Measurements from ENCODE around the gene TMC5.
A peak's percentile ranks its signal among the peaks of the same experiment; 100 is the strongest.
"Not testable (repeated sequence)": the region's sequence is repeated elsewhere in the genome, so short reads cannot be mapped to it uniquely, and the experiment has no call there.

Gene TMC5

GRCh38 chr16:19417640-19418039 lies at the start of gene TMC5:
TSS of gene TMC5 (plus strand) at chr16:19417883. CDS start at chr16:19440039, 22,156 bp downstream.
- Histone ChIP-seq H3K27me3 (ENCODE audit: control insufficient read depth, insufficient read depth, low read length) (no peaks in the 10 kb centered on the region), H3K36me3 (ENCODE audit: control insufficient read depth, insufficient read depth, low read length) (no peaks in the 10 kb centered on the region), H3K27ac (ENCODE audit: low read length) (no peak within 1 kb of the TSS), H3K4me1 (ENCODE audit: control insufficient read depth, insufficient read depth, low read length) (no peaks in the 10 kb centered on the region), H3K4me3 (ENCODE audit: low read length) (no peak within 1 kb of the TSS), H3K9me3 (ENCODE audit: control insufficient read depth, insufficient read depth, low read length) (no peaks in the 10 kb centered on the region)
- no peak for DNase-seq (ENCODE audit: low read depth, low spot score)
- WGBS (ENCODE audit: insufficient coverage, insufficient read length) = no CpG with 5 or more reads among the region's 12 CpGs

GRCh38 chr16:19372541-19372940 lies 45.1 kb upstream of the TMC5 start:
- H3K27ac ChIP-seq (ENCODE audit: low read length); H3K27me3 ChIP-seq (ENCODE audit: control insufficient read depth, insufficient read depth, low read length): not testable (repeated sequence)

GRCh38 chr16:19374402-19374801 lies 43.3 kb upstream of the TMC5 start:
- no peak overlapping the region for H3K4me3 ChIP-seq (ENCODE audit: low read length)
- no peak overlapping the region for H3K27ac ChIP-seq (ENCODE audit: low read length)
- H3K27me3 ChIP-seq (ENCODE audit: control insufficient read depth, insufficient read depth, low read length) = no peaks in the 10 kb centered on the region
- DNase-seq (ENCODE audit: low read depth, low spot score) = no peak
- WGBS (ENCODE audit: insufficient coverage, insufficient read length) = no CpG with 5 or more reads among the region's 3 CpGs
- no peaks in the 10 kb centered on the region for H3K36me3 ChIP-seq (ENCODE audit: control insufficient read depth, insufficient read depth, low read length)
- no peaks in the 10 kb centered on the region for H3K9me3 ChIP-seq (ENCODE audit: control insufficient read depth, insufficient read depth, low read length)
- no peaks in the 10 kb centered on the region for H3K4me1 ChIP-seq (ENCODE audit: control insufficient read depth, insufficient read depth, low read length)

More at GRCh38 chr16:19372541-19372940, 45.1 kb upstream of the TMC5 start:
- H3K36me3 ChIP-seq (ENCODE audit: control insufficient read depth, insufficient read depth, low read length); H3K9me3 ChIP-seq (ENCODE audit: control insufficient read depth, insufficient read depth, low read length); DNase-seq (ENCODE audit: low read depth, low spot score); H3K4me3 ChIP-seq (ENCODE audit: low read length); H3K4me1 ChIP-seq (ENCODE audit: control insufficient read depth, insufficient read depth, low read length): not testable (repeated sequence)
- WGBS (ENCODE audit: insufficient coverage, insufficient read length) = no CpG with 5 or more reads among the region's 7 CpGs

- Histone ChIP-seq H3K36me3 (ENCODE audit: control insufficient read depth, insufficient read depth, low read length) (no peaks in the 10 kb centered on the region), H3K9me3 (ENCODE audit: control insufficient read depth, insufficient read depth, low read length) (no peaks in the 10 kb centered on the region), H3K4me1 (ENCODE audit: control insufficient read depth, insufficient read depth, low read length) (no peaks in the 10 kb centered on the region), H3K4me3 (ENCODE audit: low read length) (no peak overlapping the region), H3K27ac (ENCODE audit: low read length) (no peak overlapping the region), H3K27me3 (ENCODE audit: control insufficient read depth, insufficient read depth, low read length) (no peaks in the 10 kb centered on the region)
- DNase-seq (ENCODE audit: low read depth, low spot score) = peak; percentile 27
- no CpG with 5 or more reads among the region's 4 CpGs for WGBS (ENCODE audit: insufficient coverage, insufficient read length)
These were observed 42.0 kb upstream of the TMC5 start for GRCh38 chr16:19375561-19376158.

GRCh38 chr16:19377864-19378263 lies 39.8 kb upstream of the TMC5 start:
- H3K4me1 ChIP-seq (ENCODE audit: control insufficient read depth, insufficient read depth, low read length) = no peaks in the 10 kb centered on the region
- no peak overlapping the region for H3K27ac ChIP-seq (ENCODE audit: low read length)
- H3K4me3 ChIP-seq (ENCODE audit: low read length) = no peak overlapping the region
- no peaks in the 10 kb centered on the region for H3K27me3 ChIP-seq (ENCODE audit: control insufficient read depth, insufficient read depth, low read length)
- DNase-seq (ENCODE audit: low read depth, low spot score) = no peak
- WGBS (ENCODE audit: insufficient coverage, insufficient read length) = no CpG with 5 or more reads among the region's 3 CpGs
- H3K9me3 ChIP-seq (ENCODE audit: control insufficient read depth, insufficient read depth, low read length) = no peaks in the 10 kb centered on the region
- H3K36me3 ChIP-seq (ENCODE audit: control insufficient read depth, insufficient read depth, low read length) = no peaks in the 10 kb centered on the region

- no peak overlapping the region for H3K27ac ChIP-seq (ENCODE audit: low read length)
- no peaks in the 10 kb centered on the region for H3K4me1 ChIP-seq (ENCODE audit: control insufficient read depth, insufficient read depth, low read length)
- no peak for DNase-seq (ENCODE audit: low read depth, low spot score)
- no peak overlapping the region for H3K4me3 ChIP-seq (ENCODE audit: low read length)
- no peaks in the 10 kb centered on the region for H3K27me3 ChIP-seq (ENCODE audit: control insufficient read depth, insufficient read depth, low read length)
- WGBS (ENCODE audit: insufficient coverage, insufficient read length) = no CpG with 5 or more reads among the region's 3 CpGs
- no peaks in the 10 kb centered on the region for H3K36me3 ChIP-seq (ENCODE audit: control insufficient read depth, insufficient read depth, low read length)
- H3K9me3 ChIP-seq (ENCODE audit: control insufficient read depth, insufficient read depth, low read length) = no peaks in the 10 kb centered on the region
These were observed 39.2 kb upstream of the TMC5 start for GRCh38 chr16:19378511-19378910.

- no CpG with 5 or more reads among the region's 2 CpGs for WGBS (ENCODE audit: insufficient coverage, insufficient read length)
- Histone ChIP-seq H3K36me3 (ENCODE audit: control insufficient read depth, insufficient read depth, low read length) (no peaks in the 10 kb centered on the region), H3K4me1 (ENCODE audit: control insufficient read depth, insufficient read depth, low read length) (no peaks in the 10 kb centered on the region), H3K27ac (ENCODE audit: low read length) (no peak overlapping the region), H3K4me3 (ENCODE audit: low read length) (no peak overlapping the region), H3K9me3 (ENCODE audit: control insufficient read depth, insufficient read depth, low read length) (no peaks in the 10 kb centered on the region), H3K27me3 (ENCODE audit: control insufficient read depth, insufficient read depth, low read length) (no peaks in the 10 kb centered on the region)
- DNase-seq (ENCODE audit: low read depth, low spot score) = no peak
These were observed 37.8 kb upstream of the TMC5 start for GRCh38 chr16:19379838-19380237.

GRCh38 chr16:19380328-19380727 lies 37.4 kb upstream of the TMC5 start:
- no peak for DNase-seq (ENCODE audit: low read depth, low spot score)
- Histone ChIP-seq H3K27me3 (ENCODE audit: control insufficient read depth, insufficient read depth, low read length) (no peaks in the 10 kb centered on the region), H3K4me3 (ENCODE audit: low read length) (no peak overlapping the region), H3K36me3 (ENCODE audit: control insufficient read depth, insufficient read depth, low read length) (no peaks in the 10 kb centered on the region), H3K27ac (ENCODE audit: low read length) (no peak overlapping the region), H3K9me3 (ENCODE audit: control insufficient read depth, insufficient read depth, low read length) (no peaks in the 10 kb centered on the region), H3K4me1 (ENCODE audit: control insufficient read depth, insufficient read depth, low read length) (no peaks in the 10 kb centered on the region)
- no CpG with 5 or more reads among the region's 3 CpGs for WGBS (ENCODE audit: insufficient coverage, insufficient read length)

- Histone ChIP-seq H3K4me3 (ENCODE audit: low read length) (no peak overlapping the region), H3K9me3 (ENCODE audit: control insufficient read depth, insufficient read depth, low read length) (no peaks in the 10 kb centered on the region), H3K27me3 (ENCODE audit: control insufficient read depth, insufficient read depth, low read length) (no peaks in the 10 kb centered on the region), H3K27ac (ENCODE audit: low read length) (no peak overlapping the region), H3K4me1 (ENCODE audit: control insufficient read depth, insufficient read depth, low read length) (no peaks in the 10 kb centered on the region), H3K36me3 (ENCODE audit: control insufficient read depth, insufficient read depth, low read length) (no peaks in the 10 kb centered on the region)
- DNase-seq (ENCODE audit: low read depth, low spot score) = no peak
- WGBS (ENCODE audit: insufficient coverage, insufficient read length) = no CpG with 5 or more reads among the region's 2 CpGs
These were observed 35.4 kb upstream of the TMC5 start for GRCh38 chr16:19382084-19382801.

GRCh38 chr16:19382887-19383816 lies 34.5 kb upstream of the TMC5 start:
- Histone ChIP-seq H3K4me3 (ENCODE audit: low read length) (no peak overlapping the region), H3K36me3 (ENCODE audit: control insufficient read depth, insufficient read depth, low read length) (no peaks in the 10 kb centered on the region), H3K27me3 (ENCODE audit: control insufficient read depth, insufficient read depth, low read length) (no peaks in the 10 kb centered on the region), H3K27ac (ENCODE audit: low read length) (no peak overlapping the region), H3K9me3 (ENCODE audit: control insufficient read depth, insufficient read depth, low read length) (no peaks in the 10 kb centered on the region), H3K4me1 (ENCODE audit: control insufficient read depth, insufficient read depth, low read length) (no peaks in the 10 kb centered on the region)
- WGBS (ENCODE audit: insufficient coverage, insufficient read length) = no CpG with 5 or more reads among the region's 20 CpGs
- no peak for DNase-seq (ENCODE audit: low read depth, low spot score)

Data from iPS DF 6.9 (cell line).